Fibroblast of the conjunctiva (primary cell): ENCODE results near the gene UTS2R.

Experiments
- DNase-seq: peaks from one replicate; pipeline ENCODE4 v3.0.0-alpha.2; 2010; ENCODE audit warnings: low read depth

The UTS2R gene

GRCh38 chr17:82371333-82372248, at the start of gene UTS2R:
TSS of gene UTS2R (plus strand) at chr17:82371765. CDS start at chr17:82374325, 2,560 bp downstream.
- no peak for DNase-seq

GRCh38 chr17:82321947-82322466, 49.6 kb upstream of the UTS2R start:
- DNase-seq: no peak

- DNase-seq: no peak
Observed at GRCh38 chr17:82322526-82323453, 48.8 kb upstream of the UTS2R start.

- DNase-seq: no peak
Observed at GRCh38 chr17:82323514-82324234, 47.9 kb upstream of the UTS2R start.

- no peak for DNase-seq
Observed at GRCh38 chr17:82324566-82325285, 46.8 kb upstream of the UTS2R start.

GRCh38 chr17:82325286-82326180, 46.0 kb upstream of the UTS2R start:
- no peak for DNase-seq

GRCh38 chr17:82327289-82327688, 44.3 kb upstream of the UTS2R start:
- DNase-seq: no peak

- no peak for DNase-seq
Observed at GRCh38 chr17:82327757-82328140, 43.8 kb upstream of the UTS2R start.

GRCh38 chr17:82328141-82328993, 43.2 kb upstream of the UTS2R start:
- DNase-seq: no peak

GRCh38 chr17:82328994-82329507, 42.5 kb upstream of the UTS2R start:
- DNase-seq: no peak

- no peak for DNase-seq
Observed at GRCh38 chr17:82329683-82330321, 41.8 kb upstream of the UTS2R start.

GRCh38 chr17:82330322-82331239, 41.0 kb upstream of the UTS2R start:
- DNase-seq: peak; percentile 30

- DNase-seq: no peak
Observed at GRCh38 chr17:82331345-82331939, 40.1 kb upstream of the UTS2R start.

GRCh38 chr17:82332669-82333278, 38.8 kb upstream of the UTS2R start:
- DNase-seq: no peak

GRCh38 chr17:82333279-82334171, 38.0 kb upstream of the UTS2R start, which contains the start of gene SECTM1:
TSS of gene SECTM1 (minus strand) at chr17:82333766. CDS start at chr17:82327240, 6,526 bp downstream.
- no peak for DNase-seq
